Effector memory CD8-positive, alpha-beta T cell (primary cell): Measurements from ENCODE around the gene MAPKAPK2.
"Not testable (repeated sequence)": the region's sequence is repeated elsewhere in the genome, so short reads cannot be mapped to it uniquely, and the experiment has no call there.

Experiments used
- ATAC-seq: fragments of 150-1000 bp; cut with Tn5 transposase; replicated peaks from 2 replicates; pipeline ENCODE4 v1.10.0; 2021; ENCODE audit warnings: mild to moderate bottlenecking, moderate library complexity
- DNase-seq, 3 experiments: peaks; one replicate each; pipeline ENCODE4 v3.0.0; 2021
- H3K27ac Mint-ChIP-seq, 2 donors: one replicate each; pipeline ENCODE4 v1.8.0; 2022; ENCODE audit warnings: mild to moderate bottlenecking in 2 of 2, mixed read lengths in 2 of 2, moderate library complexity in 2 of 2
- H3K27me3 Mint-ChIP-seq, 2 donors: one replicate each; pipeline ENCODE4 v1.8.0; 2022; ENCODE audit warnings: mixed read lengths in 2 of 2
- H3K36me3 Mint-ChIP-seq: one replicate; pipeline ENCODE4 v1.8.0; 2022; ENCODE audit warnings: mild to moderate bottlenecking, moderate library complexity, mixed read lengths; ENCODE audit not compliant: insufficient read depth
- H3K4me1 Mint-ChIP-seq, 2 donors: one replicate each; pipeline ENCODE4 v1.8.0; 2022; ENCODE audit warnings: low read depth in 2 of 2, mixed read lengths in 2 of 2
- H3K4me3 Mint-ChIP-seq, 2 donors: one replicate each; pipeline ENCODE4 v1.8.0; 2022; ENCODE audit warnings: mild to moderate bottlenecking in 2 of 2, mixed read lengths in 2 of 2, moderate library complexity in 2 of 2
- H3K9me3 Mint-ChIP-seq, 2 donors: one replicate each; pipeline ENCODE4 v1.8.0; 2022; ENCODE audit warnings: mixed read lengths in 2 of 2

MAPKAPK2 gene

DNA sequence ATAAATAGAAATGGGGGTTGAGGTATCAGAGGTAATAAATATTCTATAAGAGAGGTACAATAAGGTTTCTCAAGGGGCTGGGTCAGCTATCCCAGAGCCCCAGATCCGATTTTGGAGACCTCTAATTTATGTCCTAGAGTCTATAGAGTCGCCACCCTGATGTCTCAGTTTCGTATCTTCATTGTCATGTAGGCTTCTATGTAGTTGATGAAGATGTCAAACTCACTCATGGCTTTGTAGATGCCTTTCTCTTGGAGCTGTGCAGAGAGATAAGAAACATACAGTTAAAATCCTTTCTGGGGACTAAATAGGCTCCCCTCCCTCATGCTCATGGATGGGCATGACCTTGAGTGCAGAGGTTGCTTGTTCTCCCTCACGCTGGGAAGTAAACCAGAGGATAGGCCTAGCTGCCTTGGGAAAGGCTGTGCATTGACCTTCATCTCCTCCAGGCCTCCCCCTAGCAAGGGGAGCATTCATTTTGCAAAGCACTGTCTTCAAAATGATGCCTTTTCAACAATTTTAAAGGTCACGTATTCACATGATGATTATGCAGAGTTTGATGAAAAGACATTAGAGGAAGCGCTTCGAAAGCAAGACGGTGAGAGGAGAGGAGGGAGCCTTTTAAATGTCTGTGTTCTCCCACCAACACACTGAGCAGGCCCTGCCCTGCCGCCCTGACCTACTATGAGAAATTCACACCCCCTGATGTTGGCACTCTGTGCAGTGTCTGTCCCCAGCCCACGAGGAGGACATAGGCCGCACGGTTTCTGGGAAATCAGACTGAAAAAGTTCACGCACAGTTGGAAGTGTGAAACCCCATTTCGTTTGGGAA is 84.0 kb downstream of the MAPKAPK2 start:
- Mint-ChIP-seq H3K27ac (peak overlapping the region; percentile 63 to 71), H3K4me1 (peaks cover 61 to 69% of the 10 kb centered on the region in 2 donors), H3K27me3 (no peaks in the 10 kb centered on the region), H3K4me3 (peak overlapping the region; percentile 40 to 45), H3K36me3 (peaks cover 8% of the 10 kb centered on the region), H3K9me3 (no peaks in the 10 kb centered on the region)
- ATAC-seq (peak; percentile 28), DNase-seq (no peak)

DNA sequence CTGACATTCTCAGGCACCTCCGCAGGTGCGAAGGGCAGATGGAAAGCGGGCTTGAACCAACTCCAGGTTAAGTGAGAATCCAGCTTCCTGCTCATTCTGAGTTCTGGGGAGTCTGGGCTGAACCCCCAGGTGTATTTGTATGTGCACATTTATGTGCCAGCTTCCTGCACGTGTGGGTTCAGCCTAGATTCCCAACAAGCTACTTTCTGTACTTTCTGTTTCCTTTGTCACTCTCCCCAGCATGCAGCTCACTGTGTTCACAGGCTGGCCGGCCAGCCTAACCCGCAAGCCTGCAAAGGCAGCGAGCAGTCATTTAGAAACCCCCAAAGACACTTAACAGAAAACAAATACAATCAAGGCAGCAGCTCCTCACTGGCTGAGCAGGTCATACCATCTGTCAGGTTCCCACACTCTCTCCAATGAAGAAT is 84.6 kb downstream of the MAPKAPK2 start:
- ATAC-seq (peak; percentile 77), DNase-seq (peak; percentile 59 to 63 (median 61))
- Mint-ChIP-seq H3K27ac (peak overlapping the region; percentile 63 to 71), H3K27me3 (no peaks in the 10 kb centered on the region), H3K36me3 (peaks cover 8% of the 10 kb centered on the region), H3K4me3 (peak overlapping the region; percentile 40 to 45), H3K4me1 (peaks cover 64 to 74% of the 10 kb centered on the region in 2 donors), H3K9me3 (no peaks in the 10 kb centered on the region)

DNA sequence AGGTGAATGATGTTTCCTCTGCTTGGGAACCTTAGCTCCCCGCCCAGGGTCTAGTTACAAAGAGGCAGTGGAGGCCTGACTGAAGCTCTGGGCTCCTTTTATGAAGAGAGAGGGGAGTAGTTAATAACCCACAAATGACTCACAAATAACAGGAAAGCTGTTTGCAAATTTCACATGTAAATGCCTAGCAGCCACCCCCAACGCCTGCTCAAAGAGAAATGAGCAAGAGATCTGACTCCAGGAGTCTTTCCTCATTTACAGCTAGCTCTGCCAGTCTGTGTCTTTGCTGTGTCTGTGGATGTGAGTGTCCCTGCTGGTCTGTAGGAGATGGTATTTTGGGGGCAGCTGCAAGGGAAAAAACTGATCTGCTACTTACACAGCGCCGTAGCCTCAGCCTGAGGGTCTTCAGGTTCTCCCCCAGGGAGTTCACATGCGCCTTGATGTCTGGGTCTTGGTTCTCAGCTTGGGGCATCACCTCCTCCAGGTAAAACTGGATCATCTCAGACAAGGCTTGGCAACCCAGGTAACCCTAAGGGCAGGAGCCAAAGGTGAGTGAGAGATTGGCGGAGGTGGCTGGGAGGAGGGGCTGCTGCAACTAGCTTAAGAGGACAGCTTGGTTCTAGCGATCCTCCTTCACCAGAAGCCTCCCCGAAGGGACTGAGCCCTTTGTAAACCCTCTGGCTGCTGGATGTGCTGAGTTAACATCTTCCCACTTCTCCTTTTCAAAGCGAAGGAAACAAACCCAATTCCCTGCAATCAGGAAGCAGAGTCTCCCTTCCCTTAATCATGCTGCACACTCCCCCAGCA is 86.0 kb downstream of the MAPKAPK2 start, which contains the start of gene IL19:
Gene IL19 (plus strand): TSS at position 243 of the 807 bp plus-strand sequence. CDS start 65,890 bp downstream, outside the sequence.
- ATAC-seq (no peak), DNase-seq (no peak)
- peak within 1 kb of the TSS; percentile 63 to 71 for H3K27ac Mint-ChIP-seq
- no peaks in the 10 kb centered on the region for H3K27me3 Mint-ChIP-seq
- peaks cover 8% of the 10 kb centered on the region for H3K36me3 Mint-ChIP-seq
- peak within 1 kb of the TSS; percentile 40 to 45 for H3K4me3 Mint-ChIP-seq
- no peaks in the 10 kb centered on the region for H3K9me3 Mint-ChIP-seq
- peaks cover 65 to 76% of the 10 kb centered on the region in 2 donors for H3K4me1 Mint-ChIP-seq

DNA sequence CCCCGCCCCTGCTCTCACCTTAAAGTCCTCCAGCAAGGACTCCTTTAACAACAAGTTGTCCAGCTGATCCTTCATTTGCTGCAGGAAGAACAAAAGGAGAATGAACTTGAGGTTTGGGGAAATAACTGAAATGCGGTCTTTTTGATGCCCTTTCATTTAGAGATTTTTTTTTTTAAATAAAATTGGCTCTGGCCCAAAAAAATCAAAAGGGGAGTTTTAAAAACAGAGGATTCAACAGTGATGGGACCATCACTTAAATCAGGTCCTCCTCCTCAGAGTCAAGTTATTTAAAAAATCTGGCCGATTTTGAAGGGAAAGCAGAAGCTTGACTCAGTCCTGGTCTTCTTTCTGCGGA is 86.6 kb downstream of the MAPKAPK2 start:
- Mint-ChIP-seq H3K27me3 (no peaks in the 10 kb centered on the region), H3K4me1 (peaks cover 59 to 70% of the 10 kb centered on the region in 2 donors), H3K27ac (peak overlapping the region in 1 of 2 donors; percentile 63), H3K9me3 (no peaks in the 10 kb centered on the region), H3K4me3 (peak overlapping the region in 1 of 2 donors; percentile 40), H3K36me3 (peaks cover 5% of the 10 kb centered on the region)
- ATAC-seq (no peak), DNase-seq (no peak)

DNA sequence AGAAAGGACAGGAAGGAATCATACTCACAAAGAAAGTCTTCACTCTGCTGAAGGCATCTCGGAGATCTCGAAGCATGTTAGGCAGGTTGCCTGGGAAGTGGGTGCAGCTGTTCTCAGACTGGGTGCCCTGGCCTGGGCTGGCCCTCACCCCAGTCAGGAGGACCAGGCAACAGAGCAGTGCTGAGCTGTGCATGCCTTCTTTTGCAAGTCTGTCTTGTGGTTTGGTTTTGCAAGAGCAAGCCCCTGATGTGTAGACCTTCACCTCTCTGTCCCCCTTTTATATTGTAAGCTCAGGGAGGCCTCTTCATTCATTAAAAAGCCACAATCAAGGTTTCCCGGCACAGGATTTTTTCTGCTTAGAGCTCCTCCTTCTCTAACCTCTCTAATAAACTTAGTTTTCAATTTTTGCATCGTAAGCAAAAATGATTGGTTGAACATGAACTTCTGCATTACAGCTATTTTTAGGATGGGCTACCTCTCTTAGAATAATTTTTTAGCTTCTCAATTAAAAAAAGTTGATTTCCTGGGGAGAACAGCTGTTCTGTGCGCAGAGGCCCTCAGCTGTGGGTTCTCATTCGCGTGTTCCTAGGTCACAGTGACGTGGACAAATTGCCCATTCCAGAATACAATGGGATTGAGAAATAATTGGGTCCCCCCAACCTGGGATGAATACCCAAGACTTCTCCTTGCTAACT is 87.7 kb downstream of the MAPKAPK2 start, which contains the start of gene IL10:
Gene IL10 (minus strand): TSS at position 252 of the 695 bp plus-strand sequence. CDS start 59 bp downstream, at position 193.
- Mint-ChIP-seq H3K27me3 (no peaks in the 10 kb centered on the region), H3K4me1 (peaks cover 54 to 59% of the 10 kb centered on the region in 2 donors), H3K27ac (peak within 1 kb of the TSS; percentile 10 to 63), H3K4me3 (peak within 1 kb of the TSS; percentile 13 to 40), H3K9me3 (no peaks in the 10 kb centered on the region), H3K36me3 (peaks cover 2% of the 10 kb centered on the region)
- DNase-seq (no peak), ATAC-seq (no peak)

DNA sequence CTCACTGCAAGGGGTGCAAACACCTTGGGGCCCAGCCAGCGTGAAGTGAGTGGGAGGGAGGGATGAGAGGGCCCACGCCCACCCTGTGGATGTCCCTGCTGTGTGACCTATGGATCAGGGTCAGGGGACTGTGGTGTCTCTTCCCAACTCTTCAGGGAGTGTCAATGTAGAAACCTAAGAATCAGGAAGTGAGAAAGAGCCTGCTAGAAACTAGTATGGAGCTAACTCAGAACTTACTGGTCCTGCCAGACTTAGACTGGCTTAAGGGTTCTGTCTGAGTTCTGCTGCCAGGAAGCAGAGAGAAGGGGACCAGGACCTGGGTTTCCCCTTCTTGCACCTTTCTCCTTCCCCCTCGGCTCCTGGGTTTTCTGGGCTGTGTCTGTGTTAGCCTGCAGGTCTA is 89.4 kb downstream of the MAPKAPK2 start:
- ATAC-seq: no peak
- no peak for DNase-seq
- Mint-ChIP-seq H3K4me1 (peaks cover 45 to 52% of the 10 kb centered on the region in 2 donors), H3K27ac (peak overlapping the region in 1 of 2 donors; percentile 71), H3K4me3 (no peak overlapping the region), H3K27me3 (no peaks in the 10 kb centered on the region), H3K9me3 (no peaks in the 10 kb centered on the region), H3K36me3 (peaks cover 2% of the 10 kb centered on the region)

DNA sequence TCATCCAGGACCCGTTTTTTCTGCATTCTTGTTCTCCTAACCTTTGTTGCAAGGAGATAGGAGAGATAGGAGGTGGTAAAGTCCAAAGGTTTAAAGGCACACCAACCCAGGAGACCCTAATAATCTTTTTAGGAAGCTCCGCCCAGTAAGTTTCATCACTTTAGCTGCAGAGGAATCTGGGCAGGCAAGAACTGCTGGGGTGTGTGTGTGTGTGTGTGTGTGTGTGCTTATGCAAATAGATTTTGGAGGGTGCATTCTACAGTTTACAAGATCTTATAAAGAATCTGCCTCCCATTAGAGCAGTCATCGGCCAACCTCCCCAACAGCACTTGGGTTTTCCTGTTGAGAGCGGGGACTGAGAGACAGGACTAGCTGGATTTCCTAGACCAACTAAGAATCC is 91.5 kb downstream of the MAPKAPK2 start:
- H3K27me3 Mint-ChIP-seq: no peaks in the 10 kb centered on the region
- no peak overlapping the region for H3K4me3 Mint-ChIP-seq
- H3K27ac Mint-ChIP-seq: no peak overlapping the region
- H3K4me1 Mint-ChIP-seq: peaks cover 24 to 33% of the 10 kb centered on the region in 2 donors
- ATAC-seq: no peak
- H3K9me3 Mint-ChIP-seq: no peaks in the 10 kb centered on the region
- H3K36me3 Mint-ChIP-seq: peaks cover 2% of the 10 kb centered on the region
- DNase-seq: no peak

DNA sequence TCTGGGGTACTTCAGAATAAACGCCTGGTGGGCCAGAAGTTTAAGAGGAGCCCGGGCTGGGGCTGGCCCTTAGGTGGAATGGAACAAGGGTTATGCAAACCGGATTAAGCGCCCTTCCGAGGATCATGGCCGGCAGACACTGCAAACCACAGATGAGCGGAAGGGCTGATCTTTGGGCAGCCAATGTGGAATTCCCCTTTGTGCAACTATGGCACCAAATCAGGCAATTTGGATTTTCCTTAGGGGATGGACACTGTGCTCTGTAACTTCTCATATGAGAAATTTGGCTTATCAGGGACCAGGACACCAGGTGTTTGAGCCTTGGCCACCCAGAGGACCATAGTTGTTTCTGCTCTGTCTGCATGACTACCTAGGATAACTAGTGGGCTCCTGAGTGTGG is 93.3 kb downstream of the MAPKAPK2 start:
- H3K27me3 Mint-ChIP-seq: no peaks in the 10 kb centered on the region
- H3K4me1 Mint-ChIP-seq: peaks cover 21 to 31% of the 10 kb centered on the region in 2 donors
- DNase-seq: no peak
- H3K9me3 Mint-ChIP-seq: no peaks in the 10 kb centered on the region
- no peak overlapping the region for H3K27ac Mint-ChIP-seq
- no peak overlapping the region for H3K4me3 Mint-ChIP-seq
- H3K36me3 Mint-ChIP-seq: peaks cover 3% of the 10 kb centered on the region
- no peak for ATAC-seq

DNA sequence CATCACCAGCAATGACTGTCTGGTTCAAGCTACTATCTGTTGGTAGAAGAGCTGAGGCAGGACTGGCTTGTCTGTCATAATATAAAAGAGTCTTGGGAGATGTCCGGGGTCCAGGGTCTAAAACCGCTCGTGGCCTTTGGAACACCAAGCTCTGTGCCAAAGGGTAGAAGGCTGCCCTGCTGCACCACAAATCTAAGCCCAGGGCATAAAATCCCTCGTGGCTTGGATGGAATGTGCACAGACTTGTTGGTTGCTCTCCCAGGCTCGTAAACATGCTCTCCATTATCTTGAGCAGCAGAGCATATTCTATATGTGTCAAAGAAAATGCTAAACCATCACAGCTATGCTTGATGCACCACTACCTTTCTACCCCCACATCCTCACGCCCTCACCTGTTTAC is 94.2 kb downstream of the MAPKAPK2 start:
- not testable (repeated sequence) for H3K27me3 Mint-ChIP-seq, H3K9me3 Mint-ChIP-seq, DNase-seq, H3K27ac Mint-ChIP-seq, H3K4me3 Mint-ChIP-seq, H3K36me3 Mint-ChIP-seq, ATAC-seq
- H3K4me1 Mint-ChIP-seq: peaks cover 20 to 22% of the 10 kb centered on the region in 2 donors

DNA sequence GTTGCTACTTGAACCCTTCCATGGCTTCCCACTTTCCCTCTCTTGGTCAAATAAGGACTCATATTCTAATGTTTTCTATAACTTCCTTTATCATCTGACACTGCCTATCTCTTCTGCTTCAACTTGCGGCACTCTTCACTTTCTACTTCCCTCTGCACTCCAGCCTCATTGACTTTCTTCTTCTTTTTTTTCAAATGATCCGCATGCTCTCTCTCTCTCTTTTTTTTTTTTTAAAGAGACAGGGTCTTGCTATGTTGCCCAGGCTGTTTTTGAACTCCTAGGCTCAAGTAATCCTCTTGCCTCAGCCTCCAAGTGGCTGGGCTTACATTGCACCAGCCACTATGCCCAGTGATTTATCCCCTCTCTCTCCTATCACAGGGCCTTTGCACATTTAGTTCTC is 94.9 kb downstream of the MAPKAPK2 start:
- Mint-ChIP-seq H3K4me1 (peaks cover 22 to 23% of the 10 kb centered on the region in 2 donors), H3K4me3 (no peak overlapping the region), H3K27me3 (no peaks in the 10 kb centered on the region), H3K27ac (no peak overlapping the region), H3K36me3 (peaks cover 3% of the 10 kb centered on the region), H3K9me3 (no peaks in the 10 kb centered on the region)
- ATAC-seq (no peak), DNase-seq (no peak)

DNA sequence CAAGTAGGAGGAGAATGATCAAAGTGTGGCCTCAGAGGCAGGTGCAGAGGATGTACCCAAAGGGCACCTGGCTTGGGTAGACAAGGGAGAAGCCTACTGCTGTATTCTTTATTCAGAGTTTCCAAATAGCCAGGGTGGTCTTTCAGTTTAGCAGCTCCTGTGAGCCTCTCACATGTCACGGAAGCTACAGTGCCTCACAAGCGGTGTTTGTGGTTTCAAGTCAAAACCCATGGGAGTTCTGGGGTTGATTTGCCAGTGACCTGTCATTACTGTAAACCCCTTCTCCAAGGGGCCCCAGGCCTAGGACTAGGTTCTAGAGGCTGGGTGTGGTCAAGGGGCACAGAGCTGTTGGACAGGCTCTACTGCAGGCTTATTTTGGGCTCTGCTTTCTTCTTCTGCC is 97.7 kb downstream of the MAPKAPK2 start:
- Mint-ChIP-seq H3K4me1 (peaks cover 47 to 49% of the 10 kb centered on the region in 2 donors), H3K27me3 (no peaks in the 10 kb centered on the region), H3K9me3 (no peaks in the 10 kb centered on the region), H3K4me3 (peak overlapping the region; percentile 28 to 35), H3K36me3 (peaks cover 5% of the 10 kb centered on the region), H3K27ac (peak overlapping the region in 1 of 2 donors; percentile 59)
- ATAC-seq (peak; percentile 57), DNase-seq (no peak)

DNA sequence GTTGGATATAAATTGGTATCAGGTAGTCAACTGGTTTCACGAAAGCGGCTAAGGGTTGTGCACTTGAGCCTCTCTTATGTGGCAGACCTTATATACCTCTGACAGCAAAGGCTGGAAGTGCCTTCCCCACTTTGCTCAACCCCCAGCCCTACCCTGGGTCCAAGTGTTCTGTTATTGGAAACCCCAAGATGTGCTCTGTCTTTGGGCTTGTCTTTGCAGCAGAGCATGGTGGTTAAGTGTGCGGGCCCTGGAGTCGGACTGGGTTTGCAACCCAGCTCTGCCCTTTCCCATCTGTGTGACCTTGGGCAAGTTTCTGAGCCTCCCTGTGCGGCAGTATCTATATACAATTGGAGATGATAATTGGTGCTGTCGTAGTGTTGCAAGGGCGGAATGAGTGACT is 98.8 kb downstream of the MAPKAPK2 start:
- Mint-ChIP-seq H3K27ac (peak overlapping the region in 1 of 2 donors; percentile 71), H3K36me3 (peaks cover 5% of the 10 kb centered on the region), H3K4me1 (peaks cover 51 to 55% of the 10 kb centered on the region in 2 donors), H3K4me3 (peak overlapping the region in 1 of 2 donors; percentile 15), H3K9me3 (no peaks in the 10 kb centered on the region), H3K27me3 (no peaks in the 10 kb centered on the region)
- ATAC-seq (no peak), DNase-seq (no peak)
